Measurements from ENCODE around the gene S100A9. TPM values are rescaled to one million over a fixed set of nuclear protein-coding genes. Genes with fewer than 3 reads are reported as not detected.
A peak's percentile ranks its signal among the peaks of the same experiment; 100 is the strongest.
"Not testable (repeated sequence)": the region's sequence is repeated elsewhere in the genome, so short reads cannot be mapped to it uniquely, and the experiment has no call there.

S100A9 gene
- total RNA-seq, 1 donor from 2014 or later, result not detected

GRCh38 chr1:153337980-153338853 lies 19.4 kb upstream of the S100A9 start:
- intact Hi-C loops (cut with micrococcal nuclease), result no loop called here

GRCh38 chr1:153339802-153340201 lies 17.9 kb upstream of the S100A9 start:
- Mint-ChIP-seq H3K27ac (no peak overlapping the region), H3K4me1 (ENCODE audit: low read depth) (peaks cover 34% of the 10 kb centered on the region)

More at GRCh38 chr1:153337980-153338853, 19.4 kb upstream of the S100A9 start:
- no peak overlapping the region for H3K4me3 Mint-ChIP-seq
- H3K27me3 Mint-ChIP-seq (ENCODE audit: insufficient read depth), result peaks cover 24% of the 10 kb centered on the region
- no peaks in the 10 kb centered on the region for H3K36me3 Mint-ChIP-seq (ENCODE audit: low read depth)
- DNase-seq (ENCODE audit: low spot score), result no peak
- H3K4me1 Mint-ChIP-seq (ENCODE audit: low read depth), result peaks cover 19% of the 10 kb centered on the region
- no peaks in the 10 kb centered on the region for H3K9me3 Mint-ChIP-seq
- no peak overlapping the region for H3K27ac Mint-ChIP-seq

GRCh38 chr1:153340356-153340755 lies 17.3 kb upstream of the S100A9 start:
- Mint-ChIP-seq H3K27ac (no peak overlapping the region), H3K4me1 (ENCODE audit: low read depth) (peaks cover 36% of the 10 kb centered on the region), H3K9me3 (no peaks in the 10 kb centered on the region), H3K4me3 (no peak overlapping the region), H3K36me3 (ENCODE audit: low read depth) (no peaks in the 10 kb centered on the region), H3K27me3 (ENCODE audit: insufficient read depth) (peaks cover 16% of the 10 kb centered on the region)
- intact Hi-C loops (cut with micrococcal nuclease), result no loop called here
- DNase-seq (ENCODE audit: low spot score), result no peak

More at GRCh38 chr1:153339802-153340201, 17.9 kb upstream of the S100A9 start:
- no peak for DNase-seq (ENCODE audit: low spot score)
- H3K27me3 Mint-ChIP-seq (ENCODE audit: insufficient read depth), result peaks cover 19% of the 10 kb centered on the region
- H3K4me3 Mint-ChIP-seq, result no peak overlapping the region
- intact Hi-C loops (cut with micrococcal nuclease), result no loop called here
- H3K9me3 Mint-ChIP-seq, result no peaks in the 10 kb centered on the region
- H3K36me3 Mint-ChIP-seq (ENCODE audit: low read depth), result no peaks in the 10 kb centered on the region

- Mint-ChIP-seq H3K27ac (no peak overlapping the region), H3K36me3 (ENCODE audit: low read depth) (no peaks in the 10 kb centered on the region), H3K9me3 (no peaks in the 10 kb centered on the region), H3K27me3 (ENCODE audit: insufficient read depth) (peaks cover 23% of the 10 kb centered on the region), H3K4me3 (no peak overlapping the region), H3K4me1 (ENCODE audit: low read depth) (peaks cover 48% of the 10 kb centered on the region)
- no peak for DNase-seq (ENCODE audit: low spot score)
- intact Hi-C loops (cut with micrococcal nuclease), result no loop called here
Measured at GRCh38 chr1:153341431-153341934, 16.2 kb upstream of the S100A9 start.

- DNase-seq (ENCODE audit: low spot score), result no peak
- peak overlapping the region; percentile 5 for H3K27ac Mint-ChIP-seq
- no peaks in the 10 kb centered on the region for H3K9me3 Mint-ChIP-seq
- no peak overlapping the region for H3K4me3 Mint-ChIP-seq
- intact Hi-C loops (cut with micrococcal nuclease), result no loop called here
- H3K4me1 Mint-ChIP-seq (ENCODE audit: low read depth), result peaks cover 51% of the 10 kb centered on the region
- H3K36me3 Mint-ChIP-seq (ENCODE audit: low read depth), result no peaks in the 10 kb centered on the region
- H3K27me3 Mint-ChIP-seq (ENCODE audit: insufficient read depth), result peaks cover 25% of the 10 kb centered on the region
Measured at GRCh38 chr1:153342178-153342577, 15.5 kb upstream of the S100A9 start.

GRCh38 chr1:153343040-153343681 lies 14.5 kb upstream of the S100A9 start:
- intact Hi-C loops (cut with micrococcal nuclease), result no loop called here
- H3K4me1 Mint-ChIP-seq (ENCODE audit: low read depth), result peaks cover 51% of the 10 kb centered on the region
- peaks cover 22% of the 10 kb centered on the region for H3K27me3 Mint-ChIP-seq (ENCODE audit: insufficient read depth)
- no peak overlapping the region for H3K27ac Mint-ChIP-seq
- no peak for DNase-seq (ENCODE audit: low spot score)
- peak overlapping the region; percentile 7 for H3K4me3 Mint-ChIP-seq
- H3K36me3 Mint-ChIP-seq (ENCODE audit: low read depth), result no peaks in the 10 kb centered on the region
- no peaks in the 10 kb centered on the region for H3K9me3 Mint-ChIP-seq

- Mint-ChIP-seq H3K27ac (no peak overlapping the region), H3K27me3 (ENCODE audit: insufficient read depth) (peaks cover 19% of the 10 kb centered on the region), H3K9me3 (no peaks in the 10 kb centered on the region), H3K4me3 (no peak overlapping the region), H3K4me1 (ENCODE audit: low read depth) (peaks cover 51% of the 10 kb centered on the region), H3K36me3 (ENCODE audit: low read depth) (no peaks in the 10 kb centered on the region)
- intact Hi-C loops (cut with micrococcal nuclease), result no loop called here
- no peak for DNase-seq (ENCODE audit: low spot score)
Measured at GRCh38 chr1:153343811-153344717, 13.6 kb upstream of the S100A9 start.

GRCh38 chr1:153344718-153345025 lies 13.0 kb upstream of the S100A9 start:
- peaks cover 50% of the 10 kb centered on the region for H3K4me1 Mint-ChIP-seq (ENCODE audit: low read depth)
- H3K27ac Mint-ChIP-seq, result no peak overlapping the region
- DNase-seq (ENCODE audit: low spot score), result no peak
- no peak overlapping the region for H3K4me3 Mint-ChIP-seq
- no peaks in the 10 kb centered on the region for H3K9me3 Mint-ChIP-seq
- H3K36me3 Mint-ChIP-seq (ENCODE audit: low read depth), result no peaks in the 10 kb centered on the region
- intact Hi-C loops (cut with micrococcal nuclease), result no loop called here
- H3K27me3 Mint-ChIP-seq (ENCODE audit: insufficient read depth), result peaks cover 20% of the 10 kb centered on the region

- H3K4me1 Mint-ChIP-seq (ENCODE audit: low read depth), result peaks cover 44% of the 10 kb centered on the region
- no peaks in the 10 kb centered on the region for H3K9me3 Mint-ChIP-seq
- H3K36me3 Mint-ChIP-seq (ENCODE audit: low read depth), result no peaks in the 10 kb centered on the region
- H3K27ac Mint-ChIP-seq, result peak overlapping the region; percentile 14
- H3K27me3 Mint-ChIP-seq (ENCODE audit: insufficient read depth), result peaks cover 27% of the 10 kb centered on the region
- no peak for DNase-seq (ENCODE audit: low spot score)
- intact Hi-C loops (cut with micrococcal nuclease), result no loop called here
- peak overlapping the region; percentile 53 for H3K4me3 Mint-ChIP-seq
Measured at GRCh38 chr1:153345187-153346076, 12.2 kb upstream of the S100A9 start.

- Mint-ChIP-seq H3K9me3 (no peaks in the 10 kb centered on the region), H3K27me3 (ENCODE audit: insufficient read depth) (peaks cover 29% of the 10 kb centered on the region), H3K4me3 (peak overlapping the region; percentile 53), H3K27ac (peak overlapping the region; percentile 14), H3K4me1 (ENCODE audit: low read depth) (peaks cover 39% of the 10 kb centered on the region), H3K36me3 (ENCODE audit: low read depth) (no peaks in the 10 kb centered on the region)
- DNase-seq (ENCODE audit: low spot score), result no peak
- intact Hi-C loops (cut with micrococcal nuclease), result no loop called here
Measured at GRCh38 chr1:153346077-153346723, 11.5 kb upstream of the S100A9 start.

- H3K36me3 Mint-ChIP-seq (ENCODE audit: low read depth); H3K9me3 Mint-ChIP-seq; H3K27ac Mint-ChIP-seq; DNase-seq (ENCODE audit: low spot score); H3K4me3 Mint-ChIP-seq; intact Hi-C loops (cut with micrococcal nuclease): not testable (repeated sequence)
- peaks cover 31% of the 10 kb centered on the region for H3K27me3 Mint-ChIP-seq (ENCODE audit: insufficient read depth)
- H3K4me1 Mint-ChIP-seq (ENCODE audit: low read depth), result peaks cover 38% of the 10 kb centered on the region
Measured at GRCh38 chr1:153347049-153347448, 10.6 kb upstream of the S100A9 start.
